IMR-90 (cell line): Measurements from ENCODE around the gene CYREN.

Source experiments
- MXI1 ChIP-seq: IDR thresholded peaks from 2 replicates; pipeline ENCODE4 v1.6.1; 2012; ENCODE audit warnings: low read depth, mild to moderate bottlenecking, low read length, moderate library complexity, borderline replicate concordance
- POLR2A ChIP-seq: IDR thresholded peaks from 2 replicates; pipeline ENCODE4 v1.6.1; 2012; ENCODE audit warnings: mild to moderate bottlenecking, low read depth, low read length
- TF ChIP-seq, protein P1 (sequence below): fragments of 150-350 bp; IDR thresholded peaks from 2 replicates; pipeline ENCODE4 v1.6.1; 2017; ENCODE audit warnings: mild to moderate bottlenecking, antibody characterized with exemption, low read length, low read depth
- TF ChIP-seq, protein P2 (sequence below): conservative IDR thresholded peaks from 2 replicates; pipeline ENCODE4 v1.5.1; 2012; ENCODE audit warnings: mild to moderate bottlenecking, low read depth, low read length, improper control_type of control experiment

DNA sequence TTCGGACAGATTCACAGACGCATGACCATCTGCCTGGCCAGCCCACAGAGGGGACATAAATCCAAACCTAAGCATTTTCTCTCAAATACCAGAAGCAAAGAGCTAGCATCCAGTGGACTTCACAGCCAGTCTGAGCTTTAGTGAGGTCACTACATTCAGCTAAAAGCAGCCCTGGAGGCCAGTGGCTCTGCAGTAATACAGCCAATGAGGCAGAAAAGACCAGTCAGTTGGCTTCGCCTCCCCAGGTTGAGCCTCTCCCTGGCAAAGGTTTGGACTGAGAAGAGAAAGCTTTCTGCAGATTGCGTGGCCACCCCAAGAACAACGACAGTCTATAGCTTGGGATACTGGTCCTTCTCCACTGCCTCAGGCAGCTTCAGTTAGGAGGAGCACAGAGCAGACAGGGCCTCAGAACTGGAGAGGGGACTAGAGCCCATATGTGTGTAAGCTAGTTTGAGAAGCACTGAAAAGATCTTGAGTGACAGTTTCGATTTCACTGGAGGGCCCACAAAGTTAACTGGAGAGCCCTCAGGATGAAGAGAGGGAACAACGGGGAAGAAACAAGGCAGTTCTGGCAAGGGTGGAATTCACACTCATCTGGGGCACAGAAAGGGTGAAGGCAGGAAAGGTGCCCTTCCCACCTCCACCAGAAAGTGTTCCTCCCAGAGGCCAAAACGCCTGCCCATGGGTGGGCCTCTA lies 37.0 kb upstream of the CYREN start:
- TF ChIP-seq, protein P1, sequence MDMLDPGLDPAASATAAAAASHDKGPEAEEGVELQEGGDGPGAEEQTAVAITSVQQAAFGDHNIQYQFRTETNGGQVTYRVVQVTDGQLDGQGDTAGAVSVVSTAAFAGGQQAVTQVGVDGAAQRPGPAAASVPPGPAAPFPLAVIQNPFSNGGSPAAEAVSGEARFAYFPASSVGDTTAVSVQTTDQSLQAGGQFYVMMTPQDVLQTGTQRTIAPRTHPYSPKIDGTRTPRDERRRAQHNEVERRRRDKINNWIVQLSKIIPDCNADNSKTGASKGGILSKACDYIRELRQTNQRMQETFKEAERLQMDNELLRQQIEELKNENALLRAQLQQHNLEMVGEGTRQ = no peak
- TF ChIP-seq, protein P2, sequence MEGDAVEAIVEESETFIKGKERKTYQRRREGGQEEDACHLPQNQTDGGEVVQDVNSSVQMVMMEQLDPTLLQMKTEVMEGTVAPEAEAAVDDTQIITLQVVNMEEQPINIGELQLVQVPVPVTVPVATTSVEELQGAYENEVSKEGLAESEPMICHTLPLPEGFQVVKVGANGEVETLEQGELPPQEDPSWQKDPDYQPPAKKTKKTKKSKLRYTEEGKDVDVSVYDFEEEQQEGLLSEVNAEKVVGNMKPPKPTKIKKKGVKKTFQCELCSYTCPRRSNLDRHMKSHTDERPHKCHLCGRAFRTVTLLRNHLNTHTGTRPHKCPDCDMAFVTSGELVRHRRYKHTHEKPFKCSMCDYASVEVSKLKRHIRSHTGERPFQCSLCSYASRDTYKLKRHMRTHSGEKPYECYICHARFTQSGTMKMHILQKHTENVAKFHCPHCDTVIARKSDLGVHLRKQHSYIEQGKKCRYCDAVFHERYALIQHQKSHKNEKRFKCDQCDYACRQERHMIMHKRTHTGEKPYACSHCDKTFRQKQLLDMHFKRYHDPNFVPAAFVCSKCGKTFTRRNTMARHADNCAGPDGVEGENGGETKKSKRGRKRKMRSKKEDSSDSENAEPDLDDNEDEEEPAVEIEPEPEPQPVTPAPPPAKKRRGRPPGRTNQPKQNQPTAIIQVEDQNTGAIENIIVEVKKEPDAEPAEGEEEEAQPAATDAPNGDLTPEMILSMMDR = no peak
- TF ChIP-seq MXI1 (no peak), POLR2A (no peak)
